GM21576 (cell line): ENCODE measurements around the gene SOCS7.

ENCODE experiments used
- ATAC-seq: cut with Tn5 transposase; IDR thresholded peaks from one replicate; pipeline ENCODE4 v1.9.1; 2021; ENCODE audit warnings: mild to moderate bottlenecking, moderate library complexity; ENCODE audit not compliant: unreplicated experiment

The SOCS7 gene

GRCh38 chr17:38418062-38418692 lies 66.5 kb downstream of the SOCS7 start:
- ATAC-seq, result no peak

GRCh38 chr17:38418693-38419507 lies 67.3 kb downstream of the SOCS7 start:
- no peak for ATAC-seq

- ATAC-seq, result no peak
Observed at GRCh38 chr17:38419508-38419981, 67.9 kb downstream of the SOCS7 start.

GRCh38 chr17:38420518-38420917 lies 68.9 kb downstream of the SOCS7 start:
- ATAC-seq, result no peak

GRCh38 chr17:38421171-38421841 lies 69.7 kb downstream of the SOCS7 start:
- no peak for ATAC-seq

- ATAC-seq, result no peak
Observed at GRCh38 chr17:38421871-38422827, 70.5 kb downstream of the SOCS7 start.

- ATAC-seq, result no peak
Observed at GRCh38 chr17:38424297-38424972, 72.8 kb downstream of the SOCS7 start.

GRCh38 chr17:38425031-38425430 lies 73.4 kb downstream of the SOCS7 start:
- ATAC-seq, result no peak

GRCh38 chr17:38425744-38426143 lies 74.1 kb downstream of the SOCS7 start:
- no peak for ATAC-seq

- ATAC-seq, result no peak
Observed at GRCh38 chr17:38426441-38426840, 74.8 kb downstream of the SOCS7 start.

- ATAC-seq, result no peak
Observed at GRCh38 chr17:38427160-38427949, 75.7 kb downstream of the SOCS7 start.

GRCh38 chr17:38428112-38428642 lies 76.5 kb downstream of the SOCS7 start, which contains the start of gene ARHGAP23:
TSS of gene ARHGAP23 (plus strand) at chr17:38428464. CDS start at chr17:38428486, 22 bp downstream.
- ATAC-seq, result no peak

GRCh38 chr17:38428643-38429371 lies 77.2 kb downstream of the SOCS7 start:
- ATAC-seq, result no peak

GRCh38 chr17:38429476-38430100 lies 77.9 kb downstream of the SOCS7 start:
- no peak for ATAC-seq

GRCh38 chr17:38430316-38430715 lies 78.7 kb downstream of the SOCS7 start:
- ATAC-seq, result no peak

GRCh38 chr17:38430822-38431221 lies 79.2 kb downstream of the SOCS7 start:
- no peak for ATAC-seq

GRCh38 chr17:38431346-38432145 lies 79.9 kb downstream of the SOCS7 start:
- ATAC-seq, result no peak
